SH-SY5Y (cell line): Measurements from ENCODE around the gene RPL29.

Source experiments
- GATA2 ChIP-seq: IDR thresholded peaks from 2 replicates; pipeline ENCODE4 v1.6.1; 2011; ENCODE audit warnings: mild to moderate bottlenecking, low read depth, low read length
- GATA3 ChIP-seq: IDR thresholded peaks from 2 replicates; pipeline ENCODE4 v1.6.1; 2011; ENCODE audit warnings: low read depth, mild to moderate bottlenecking, low read length, moderate library complexity

- TF ChIP-seq GATA2 (no peak), GATA3 (no peak)
Observed at GRCh38 chr3:52022323-52023100, 26.8 kb upstream of the RPL29 start.
